K562 (cell line): ENCODE measurements around the gene MC4R. TPM values are rescaled to one million over a fixed set of nuclear protein-coding genes. Genes with fewer than 3 reads are reported as not detected.

Experiments used
- ATAC-seq: fragments of 200-7000 bp; cut with Tn5 transposase; 3 replicates; pipeline ENCODE4 v1.9.1; 2020; ENCODE audit warnings: moderate library complexity
- BruUV-seq: library from RNA; stranded (reverse); fragments of 400-500 nt; replicated peaks from 2 replicates; lab custom pipeline; 2021; lab: Mats Ljungman, UMichigan
- CTCF ChIA-PET: fragments of 300-600 bp; formaldehyde crosslinking; extraction: SDS; loops from one replicate; lab custom pipeline; 2021; ENCODE audit warnings: low intra/inter-chr PET ratio; lab: Yijun Ruan, JAX
- POLR2A ChIA-PET: fragments of 300-600, 350-650 bp; sonication (Branson Sonifier 250); formaldehyde crosslinking; extraction: SDS; loops from one replicate; lab custom pipeline; 2021; ENCODE audit warnings: antibody characterized with exemption, inconsistent platforms; lab: Yijun Ruan, JAX
- DNase-seq, 4 experiments: peaks; one replicate each; pipeline versions ENCODE4 v3.0.0 to v3.0.0-alpha.2; 2011 to 2018; ENCODE audit warnings: low spot score in 3 of 4, mixed read lengths in 3 of 4; ENCODE audit errors: extremely low read depth in 1 of 4
- FAIRE-seq: peaks from 2 replicates; lab custom pipeline; 2011; peaks lifted over from hg19 to GRCh38; lab: Jason Lieb, UNC
- H2AFZ ChIP-seq: 2 replicates; pipeline ENCODE4 v1.6.0; 2011; ENCODE audit warnings: low read depth, low read length, control low read depth, inconsistent platforms
- H3K27ac ChIP-seq: fragments of 200-600 bp; 3 replicates; pipeline ENCODE4 v1.8.0; 2011; ENCODE audit warnings: low read depth, mild to moderate bottlenecking, control low read depth, inconsistent platforms, low read length, moderate library complexity, mixed read lengths; ENCODE audit errors: extremely low read depth
- H3K27me3 ChIP-seq, 2 experiments: fragments of 300-600 bp in 1 of 2; 2 replicates in 1 of 2; 3 replicates in 1 of 2; pipeline versions ENCODE4 v1.6.0 to v1.8.0; 2011; ENCODE audit warnings: inconsistent platforms in 2 of 2, low read length in 2 of 2, mild to moderate bottlenecking in 1 of 2, mixed read lengths in 1 of 2, moderate library complexity in 1 of 2; ENCODE audit not compliant: control insufficient read depth in 2 of 2, insufficient read depth in 2 of 2
- H3K36me3 ChIP-seq: fragments of 300-600 bp; 3 replicates; pipeline ENCODE4 v1.8.0; 2011; ENCODE audit warnings: mild to moderate bottlenecking, low read length, inconsistent platforms; ENCODE audit not compliant: control insufficient read depth, insufficient read depth
- H3K4me1 ChIP-seq, 2 experiments: fragments of 200-600 bp in 1 of 2; replicated peaks in 1 of 2; 2 replicates in 1 of 2; 3 replicates in 1 of 2; pipeline versions ENCODE4 v1.5.1 to v1.8.0; 2011; ENCODE audit warnings: inconsistent platforms in 2 of 2, low read length in 2 of 2, mild to moderate bottlenecking in 1 of 2, mixed read lengths in 1 of 2, moderate library complexity in 1 of 2; ENCODE audit not compliant: control insufficient read depth in 2 of 2, insufficient read depth in 2 of 2
- H3K4me2 ChIP-seq: 2 replicates; pipeline ENCODE4 v1.6.1; 2011; ENCODE audit warnings: low read length, control low read depth, inconsistent platforms, mixed read lengths; ENCODE audit not compliant: insufficient read depth
- H3K4me3 ChIP-seq: fragments of 200-600 bp; sonication (generic), shearing (Covaris generic); 2 replicates; pipeline ENCODE4 v1.5.1; 2016; ENCODE audit warnings: control low read depth, inconsistent platforms
- H3K79me2 ChIP-seq: fragments of 200-600 bp; 3 replicates; pipeline ENCODE4 v1.8.0; 2011; ENCODE audit warnings: low read length, inconsistent platforms; ENCODE audit not compliant: control insufficient read depth, insufficient read depth
- H3K9ac ChIP-seq, 2 experiments: 2 replicates each; pipeline versions ENCODE4 v1.6.0 to v1.6.1; 2011; ENCODE audit warnings: low read depth in 2 of 2, low read length in 2 of 2, control low read depth in 1 of 2, inconsistent platforms in 1 of 2, mild to moderate bottlenecking in 1 of 2, mixed read lengths in 1 of 2; ENCODE audit not compliant: insufficient read depth in 1 of 2
- H3K9me1 ChIP-seq: one replicate; pipeline ENCODE4 v1.6.0; 2011; ENCODE audit warnings: inconsistent platforms, mild to moderate bottlenecking, low read length, moderate library complexity; ENCODE audit not compliant: control insufficient read depth, insufficient read depth
- H3K9me3 ChIP-seq: replicated peaks from 2 replicates; pipeline ENCODE4 v1.5.1; 2011; ENCODE audit warnings: low read depth, low read length, inconsistent platforms; ENCODE audit not compliant: control insufficient read depth, insufficient read depth
- H4K20me1 ChIP-seq: replicated peaks from 2 replicates; pipeline ENCODE4 v1.6.1; 2011; ENCODE audit warnings: low read length, inconsistent platforms, mixed read lengths; ENCODE audit not compliant: control insufficient read depth, insufficient read depth
- BDP1 ChIP-seq: IDR thresholded peaks from 3 replicates; pipeline ENCODE4 v1.6.1; 2011; ENCODE audit not compliant: insufficient read length, insufficient read depth
- ELF2 ChIP-seq: fragments of 250-450 bp; sonication (Bioruptor Pico); IDR thresholded peaks from 2 replicates; pipeline ENCODE4 v1.5.0; 2021; ENCODE audit warnings: mild to moderate bottlenecking
- HEY1 ChIP-seq: fragments of 250-450 bp; sonication (Bioruptor Pico); IDR thresholded peaks from 2 replicates; pipeline ENCODE4 v1.5.0; 2020; ENCODE audit warnings: mild to moderate bottlenecking, moderate library complexity, borderline replicate concordance
- NBN ChIP-seq: fragments of 450-650 bp; IDR thresholded peaks from 2 replicates; pipeline ENCODE4 v1.6.1; 2016; ENCODE audit warnings: low read depth, mild to moderate bottlenecking
- NFIC ChIP-seq: fragments of 450-650 bp; IDR thresholded peaks from 2 replicates; pipeline ENCODE4 v1.6.1; 2017; ENCODE audit warnings: mild to moderate bottlenecking, inconsistent platforms
- RBBP5 ChIP-seq: fragments of 200-600 bp; sonication (generic); IDR thresholded peaks from 2 replicates; pipeline ENCODE4 v1.6.1; 2012; ENCODE audit warnings: borderline replicate concordance, mild to moderate bottlenecking, low read length, control low read depth, inconsistent platforms; ENCODE audit not compliant: insufficient read depth, poor library complexity, severe bottlenecking
- SAFB ChIP-seq: fragments of 200-400 bp; formaldehyde crosslinking; IDR thresholded peaks from 2 replicates; pipeline ENCODE4 v1.6.1; 2017; ENCODE audit warnings: low read depth, low read length, borderline replicate concordance
- SMAD3 ChIP-seq: fragments of 450-650 bp; formaldehyde crosslinking; conservative IDR thresholded peaks from 2 replicates; pipeline ENCODE4 v1.4.0; 2020; ENCODE audit warnings: mild to moderate bottlenecking
- SNIP1 ChIP-seq: fragments of 450-650 bp; IDR thresholded peaks from 2 replicates; pipeline ENCODE4 v1.7.1; 2017; ENCODE audit warnings: low read depth, mild to moderate bottlenecking
- ZBTB8A ChIP-seq: fragments of 450-650 bp; IDR thresholded peaks from 2 replicates; pipeline ENCODE4 v1.6.1; 2018; ENCODE audit warnings: mild to moderate bottlenecking, moderate library complexity; ENCODE audit not compliant: partially characterized antibody
- ZNF232 ChIP-seq: sonication (generic); formaldehyde crosslinking; IDR thresholded peaks from 2 replicates; pipeline ENCODE4 v1.8.0; 2022; ENCODE audit warnings: mild to moderate bottlenecking, missing genetic modification reagents
- ZNF408 ChIP-seq: fragments of 250-450 bp; sonication (Bioruptor Pico); IDR thresholded peaks from 2 replicates; pipeline ENCODE4 v1.4.0; 2020; ENCODE audit warnings: low read depth, mild to moderate bottlenecking, moderate library complexity
- ZNF785 ChIP-seq: fragments of 250-450 bp; sonication (Bioruptor Pico); IDR thresholded peaks from 2 replicates; pipeline ENCODE4 v1.4.0; 2020; ENCODE audit warnings: mild to moderate bottlenecking
- WGBS: fragments of 100-300 bp; shearing (Covaris generic); methylation state at CpG from one replicate; pipeline ENCODE4 v1.1.6; 2016; ENCODE audit warnings: low coverage, mixed read lengths; ENCODE audit not compliant: insufficient coverage; ENCODE audit errors: missing lambda C conversion rate; 5-methylcytosine and 5-hydroxymethylcytosine counted together
- in situ Hi-C: fragments of 300-500 bp; cut with MboI; formaldehyde crosslinking; loops from 4 replicates; pipeline ENCODE4 v1.15.0; 2018; ENCODE audit warnings: inconsistent platforms, mixed read lengths
- intact Hi-C: fragments of 100-400 bp; cut with micrococcal nuclease; formaldehyde crosslinking; loops from 2 replicates; pipeline ENCODE4 v1.14.2; 2022
- polyA plus RNA-seq, 8 experiments: library from polyadenylated mRNA; depleted of rRNA in 4 of 8; stranded (reverse) in 5 of 8; unstranded in 3 of 8; fragments of >200 nt; fragmentation: Nextera tagmentation in 2 of 8; fragmentation: Illumina TruSeq in 1 of 8; extraction: Ambion mirVana in 2 of 8; extraction: Trizol in 1 of 8; gene quantifications; 2 replicates each; pipeline versions ENCODE4 v1.2.1 to v1.2.3, GENCODE V29; 2011 to 2014; ENCODE audit warnings: inconsistent platforms in 1 of 8, missing spikeins in 1 of 8
- total RNA-seq, 7 experiments: library from RNA; depleted of rRNA in 6 of 7; stranded (reverse); fragments of >200 nt in 6 of 7; fragmentation: Illumina TruSeq in 2 of 7; extraction: Trizol in 2 of 7; gene quantifications; 2 replicates each; pipeline versions ENCODE4 v1.2.1 to v1.2.3, GENCODE V29; 2011 to 2021; ENCODE audit warnings: low replicate concordance in 1 of 7
- TF ChIP-seq, protein P1 (sequence below): IDR thresholded peaks from 2 replicates; pipeline ENCODE4 v1.6.1; 2016; ENCODE audit warnings: missing genetic modification characterization, missing compliant biosample characterization
- TF ChIP-seq, protein P2 (sequence below): fragments of 250-450 bp; sonication (Bioruptor Pico); IDR thresholded peaks from 2 replicates; pipeline ENCODE4 v1.5.0; 2020; ENCODE audit warnings: mild to moderate bottlenecking
- TF ChIP-seq, protein P3 (sequence below), 2 experiments: fragments of 450-650 bp; IDR thresholded peaks; 2 replicates each; pipeline ENCODE4 v1.6.1; 2018; ENCODE audit warnings: mild to moderate bottlenecking in 2 of 2, low read depth in 1 of 2; ENCODE audit not compliant: partially characterized antibody in 2 of 2

Gene MC4R
- total and polyA plus RNA-seq, 9 of the 15 experiments (the other 6 are each of a cell fraction or from before 2014, with no cell fraction given): not detected

GRCh38 chr18:60411715-60412114, 39.1 kb upstream of the MC4R start (continued):
- TF ChIP-seq, protein P1, sequence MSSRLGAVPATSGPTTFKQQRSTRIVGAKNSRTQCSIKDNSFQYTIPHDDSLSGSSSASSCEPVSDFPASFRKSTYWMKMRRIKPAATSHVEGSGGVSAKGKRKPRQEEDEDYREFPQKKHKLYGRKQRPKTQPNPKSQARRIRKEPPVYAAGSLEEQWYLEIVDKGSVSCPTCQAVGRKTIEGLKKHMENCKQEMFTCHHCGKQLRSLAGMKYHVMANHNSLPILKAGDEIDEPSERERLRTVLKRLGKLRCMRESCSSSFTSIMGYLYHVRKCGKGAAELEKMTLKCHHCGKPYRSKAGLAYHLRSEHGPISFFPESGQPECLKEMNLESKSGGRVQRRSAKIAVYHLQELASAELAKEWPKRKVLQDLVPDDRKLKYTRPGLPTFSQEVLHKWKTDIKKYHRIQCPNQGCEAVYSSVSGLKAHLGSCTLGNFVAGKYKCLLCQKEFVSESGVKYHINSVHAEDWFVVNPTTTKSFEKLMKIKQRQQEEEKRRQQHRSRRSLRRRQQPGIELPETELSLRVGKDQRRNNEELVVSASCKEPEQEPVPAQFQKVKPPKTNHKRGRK: no peak
- no peak for TF ChIP-seq ZNF408 (CRISPR knock-in tag)

DNA sequence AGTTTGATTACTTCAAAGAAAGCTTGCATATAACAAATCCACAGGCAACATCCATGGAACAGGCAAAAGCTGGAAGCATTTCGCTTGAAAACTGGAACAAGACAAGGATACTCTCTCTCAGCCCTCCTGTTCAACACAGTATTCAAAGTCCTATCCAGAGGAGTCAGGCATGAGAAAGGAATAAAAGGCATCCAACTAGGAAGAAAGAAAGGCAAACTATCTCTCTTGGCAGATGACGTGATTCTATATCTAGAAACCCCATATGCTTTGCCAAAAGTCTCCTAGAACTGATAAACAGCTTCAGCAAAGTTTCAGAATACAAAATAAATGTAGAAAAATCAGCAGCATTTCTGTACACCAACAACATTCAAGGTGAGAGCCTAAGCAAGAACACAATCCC, 34.1 kb upstream of the MC4R start:
- Histone ChIP-seq H3K4me3 (no peak overlapping the region), H3K27ac (no peak overlapping the region), H3K4me1 (no peaks in the 10 kb centered on the region), H3K36me3 (no peaks in the 10 kb centered on the region), H3K9me1 (no peaks in the 10 kb centered on the region), H3K4me2 (no peak overlapping the region), H3K9me3 (no peaks in the 10 kb centered on the region), H3K9ac (no peak overlapping the region), H3K27me3 (no peaks in the 10 kb centered on the region), H2AFZ (no peak overlapping the region), H3K79me2 (no peaks in the 10 kb centered on the region), H4K20me1 (no peaks in the 10 kb centered on the region)
- ATAC-seq (no peak), FAIRE-seq (no peak), DNase-seq (no peak)
- ChIA-PET CTCF (no interaction called here), POLR2A (no interaction called here)
- intact Hi-C loops: no loop called here
- no TSS peak for BruUV-seq
- in situ Hi-C loops: no loop called here
- 0% methylated on average over 2 of the region's 2 CpGs for WGBS
- no peak for TF ChIP-seq ZNF232 (CRISPR knock-in tag)
- no peak for TF ChIP-seq NBN
- TF ChIP-seq ZNF785 (CRISPR knock-in tag): no peak
- no peak for TF ChIP-seq SMAD3 (CRISPR knock-in tag)
- TF ChIP-seq ZBTB8A: no peak
- TF ChIP-seq NFIC: no peak
- TF ChIP-seq ELF2 (CRISPR knock-in tag): no peak
- no peak for TF ChIP-seq RBBP5
- no peak for TF ChIP-seq SNIP1
- TF ChIP-seq, protein P2, sequence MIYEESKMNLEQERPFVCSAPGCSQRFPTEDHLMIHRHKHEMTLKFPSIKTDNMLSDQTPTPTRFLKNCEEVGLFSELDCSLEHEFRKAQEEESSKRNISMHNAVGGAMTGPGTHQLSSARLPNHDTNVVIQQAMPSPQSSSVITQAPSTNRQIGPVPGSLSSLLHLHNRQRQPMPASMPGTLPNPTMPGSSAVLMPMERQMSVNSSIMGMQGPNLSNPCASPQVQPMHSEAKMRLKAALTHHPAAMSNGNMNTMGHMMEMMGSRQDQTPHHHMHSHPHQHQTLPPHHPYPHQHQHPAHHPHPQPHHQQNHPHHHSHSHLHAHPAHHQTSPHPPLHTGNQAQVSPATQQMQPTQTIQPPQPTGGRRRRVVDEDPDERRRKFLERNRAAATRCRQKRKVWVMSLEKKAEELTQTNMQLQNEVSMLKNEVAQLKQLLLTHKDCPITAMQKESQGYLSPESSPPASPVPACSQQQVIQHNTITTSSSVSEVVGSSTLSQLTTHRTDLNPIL (CRISPR knock-in tag): no peak
- TF ChIP-seq, protein P3, sequence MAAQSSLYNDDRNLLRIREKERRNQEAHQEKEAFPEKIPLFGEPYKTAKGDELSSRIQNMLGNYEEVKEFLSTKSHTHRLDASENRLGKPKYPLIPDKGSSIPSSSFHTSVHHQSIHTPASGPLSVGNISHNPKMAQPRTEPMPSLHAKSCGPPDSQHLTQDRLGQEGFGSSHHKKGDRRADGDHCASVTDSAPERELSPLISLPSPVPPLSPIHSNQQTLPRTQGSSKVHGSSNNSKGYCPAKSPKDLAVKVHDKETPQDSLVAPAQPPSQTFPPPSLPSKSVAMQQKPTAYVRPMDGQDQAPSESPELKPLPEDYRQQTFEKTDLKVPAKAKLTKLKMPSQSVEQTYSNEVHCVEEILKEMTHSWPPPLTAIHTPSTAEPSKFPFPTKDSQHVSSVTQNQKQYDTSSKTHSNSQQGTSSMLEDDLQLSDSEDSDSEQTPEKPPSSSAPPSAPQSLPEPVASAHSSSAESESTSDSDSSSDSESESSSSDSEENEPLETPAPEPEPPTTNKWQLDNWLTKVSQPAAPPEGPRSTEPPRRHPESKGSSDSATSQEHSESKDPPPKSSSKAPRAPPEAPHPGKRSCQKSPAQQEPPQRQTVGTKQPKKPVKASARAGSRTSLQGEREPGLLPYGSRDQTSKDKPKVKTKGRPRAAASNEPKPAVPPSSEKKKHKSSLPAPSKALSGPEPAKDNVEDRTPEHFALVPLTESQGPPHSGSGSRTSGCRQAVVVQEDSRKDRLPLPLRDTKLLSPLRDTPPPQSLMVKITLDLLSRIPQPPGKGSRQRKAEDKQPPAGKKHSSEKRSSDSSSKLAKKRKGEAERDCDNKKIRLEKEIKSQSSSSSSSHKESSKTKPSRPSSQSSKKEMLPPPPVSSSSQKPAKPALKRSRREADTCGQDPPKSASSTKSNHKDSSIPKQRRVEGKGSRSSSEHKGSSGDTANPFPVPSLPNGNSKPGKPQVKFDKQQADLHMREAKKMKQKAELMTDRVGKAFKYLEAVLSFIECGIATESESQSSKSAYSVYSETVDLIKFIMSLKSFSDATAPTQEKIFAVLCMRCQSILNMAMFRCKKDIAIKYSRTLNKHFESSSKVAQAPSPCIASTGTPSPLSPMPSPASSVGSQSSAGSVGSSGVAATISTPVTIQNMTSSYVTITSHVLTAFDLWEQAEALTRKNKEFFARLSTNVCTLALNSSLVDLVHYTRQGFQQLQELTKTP (IDR thresholded peaks at IDR 0.05; ENCODE audit: low read depth in 1 of 2, partially characterized antibody in 2 of 2): no peak
- TF ChIP-seq BDP1: no peak
- TF ChIP-seq SAFB: no peak
- TF ChIP-seq HEY1 (CRISPR knock-in tag): no peak
